Measurements from ENCODE around the gene CDC42SE2.

DNA sequence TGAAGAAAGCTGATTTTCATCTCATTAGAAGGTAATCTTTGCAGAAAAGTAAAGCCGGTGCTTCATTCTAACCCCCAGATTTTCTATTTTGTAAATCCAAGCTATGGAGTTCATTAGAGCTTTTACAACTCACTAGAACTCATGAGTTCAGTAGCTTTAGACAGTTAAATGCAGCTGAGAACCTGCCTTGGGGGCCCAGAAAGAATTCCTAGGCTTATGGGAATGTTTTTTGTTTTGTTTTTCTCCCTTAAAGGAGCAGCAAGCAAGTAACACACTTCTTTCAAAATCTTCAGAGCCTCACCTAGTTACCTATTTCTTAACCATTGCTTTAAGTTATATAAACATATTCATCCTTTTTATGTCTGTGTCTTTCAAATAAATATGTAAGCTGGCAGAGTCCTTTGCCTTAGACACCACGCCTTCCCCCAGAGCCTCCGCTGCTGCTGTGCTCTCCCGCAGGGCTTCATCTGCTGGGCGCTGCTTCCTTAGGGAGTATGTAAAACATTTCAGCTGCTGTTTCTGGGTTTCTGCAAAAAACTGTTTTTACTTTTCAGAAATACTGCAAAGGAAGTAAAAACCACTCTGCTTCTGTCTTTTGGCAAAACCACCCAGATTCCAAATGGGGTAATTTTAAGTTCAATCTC, 132.9 kb downstream of the CDC42SE2 start:
- TF ChIP-seq, protein P1, sequence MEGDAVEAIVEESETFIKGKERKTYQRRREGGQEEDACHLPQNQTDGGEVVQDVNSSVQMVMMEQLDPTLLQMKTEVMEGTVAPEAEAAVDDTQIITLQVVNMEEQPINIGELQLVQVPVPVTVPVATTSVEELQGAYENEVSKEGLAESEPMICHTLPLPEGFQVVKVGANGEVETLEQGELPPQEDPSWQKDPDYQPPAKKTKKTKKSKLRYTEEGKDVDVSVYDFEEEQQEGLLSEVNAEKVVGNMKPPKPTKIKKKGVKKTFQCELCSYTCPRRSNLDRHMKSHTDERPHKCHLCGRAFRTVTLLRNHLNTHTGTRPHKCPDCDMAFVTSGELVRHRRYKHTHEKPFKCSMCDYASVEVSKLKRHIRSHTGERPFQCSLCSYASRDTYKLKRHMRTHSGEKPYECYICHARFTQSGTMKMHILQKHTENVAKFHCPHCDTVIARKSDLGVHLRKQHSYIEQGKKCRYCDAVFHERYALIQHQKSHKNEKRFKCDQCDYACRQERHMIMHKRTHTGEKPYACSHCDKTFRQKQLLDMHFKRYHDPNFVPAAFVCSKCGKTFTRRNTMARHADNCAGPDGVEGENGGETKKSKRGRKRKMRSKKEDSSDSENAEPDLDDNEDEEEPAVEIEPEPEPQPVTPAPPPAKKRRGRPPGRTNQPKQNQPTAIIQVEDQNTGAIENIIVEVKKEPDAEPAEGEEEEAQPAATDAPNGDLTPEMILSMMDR (IDR thresholded peaks at IDR 0.05): no peak
- TF ChIP-seq CREB1 (CRISPR knock-in tag; IDR thresholded peaks at IDR 0.05): no peak
- TF ChIP-seq, protein P2, sequence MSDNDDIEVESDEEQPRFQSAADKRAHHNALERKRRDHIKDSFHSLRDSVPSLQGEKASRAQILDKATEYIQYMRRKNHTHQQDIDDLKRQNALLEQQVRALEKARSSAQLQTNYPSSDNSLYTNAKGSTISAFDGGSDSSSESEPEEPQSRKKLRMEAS (CRISPR knock-in tag; IDR thresholded peaks at IDR 0.05): no peak
- no peak for TF ChIP-seq GABPB1 (CRISPR knock-in tag; IDR thresholded peaks at IDR 0.05)
- TF ChIP-seq, protein P3, sequence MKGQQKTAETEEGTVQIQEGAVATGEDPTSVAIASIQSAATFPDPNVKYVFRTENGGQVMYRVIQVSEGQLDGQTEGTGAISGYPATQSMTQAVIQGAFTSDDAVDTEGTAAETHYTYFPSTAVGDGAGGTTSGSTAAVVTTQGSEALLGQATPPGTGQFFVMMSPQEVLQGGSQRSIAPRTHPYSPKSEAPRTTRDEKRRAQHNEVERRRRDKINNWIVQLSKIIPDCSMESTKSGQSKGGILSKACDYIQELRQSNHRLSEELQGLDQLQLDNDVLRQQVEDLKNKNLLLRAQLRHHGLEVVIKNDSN (CRISPR knock-in tag; IDR thresholded peaks at IDR 0.05): no peak
- TF ChIP-seq, protein P4, sequence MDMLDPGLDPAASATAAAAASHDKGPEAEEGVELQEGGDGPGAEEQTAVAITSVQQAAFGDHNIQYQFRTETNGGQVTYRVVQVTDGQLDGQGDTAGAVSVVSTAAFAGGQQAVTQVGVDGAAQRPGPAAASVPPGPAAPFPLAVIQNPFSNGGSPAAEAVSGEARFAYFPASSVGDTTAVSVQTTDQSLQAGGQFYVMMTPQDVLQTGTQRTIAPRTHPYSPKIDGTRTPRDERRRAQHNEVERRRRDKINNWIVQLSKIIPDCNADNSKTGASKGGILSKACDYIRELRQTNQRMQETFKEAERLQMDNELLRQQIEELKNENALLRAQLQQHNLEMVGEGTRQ (CRISPR knock-in tag; IDR thresholded peaks at IDR 0.05): no peak
- TF ChIP-seq, protein P5, sequence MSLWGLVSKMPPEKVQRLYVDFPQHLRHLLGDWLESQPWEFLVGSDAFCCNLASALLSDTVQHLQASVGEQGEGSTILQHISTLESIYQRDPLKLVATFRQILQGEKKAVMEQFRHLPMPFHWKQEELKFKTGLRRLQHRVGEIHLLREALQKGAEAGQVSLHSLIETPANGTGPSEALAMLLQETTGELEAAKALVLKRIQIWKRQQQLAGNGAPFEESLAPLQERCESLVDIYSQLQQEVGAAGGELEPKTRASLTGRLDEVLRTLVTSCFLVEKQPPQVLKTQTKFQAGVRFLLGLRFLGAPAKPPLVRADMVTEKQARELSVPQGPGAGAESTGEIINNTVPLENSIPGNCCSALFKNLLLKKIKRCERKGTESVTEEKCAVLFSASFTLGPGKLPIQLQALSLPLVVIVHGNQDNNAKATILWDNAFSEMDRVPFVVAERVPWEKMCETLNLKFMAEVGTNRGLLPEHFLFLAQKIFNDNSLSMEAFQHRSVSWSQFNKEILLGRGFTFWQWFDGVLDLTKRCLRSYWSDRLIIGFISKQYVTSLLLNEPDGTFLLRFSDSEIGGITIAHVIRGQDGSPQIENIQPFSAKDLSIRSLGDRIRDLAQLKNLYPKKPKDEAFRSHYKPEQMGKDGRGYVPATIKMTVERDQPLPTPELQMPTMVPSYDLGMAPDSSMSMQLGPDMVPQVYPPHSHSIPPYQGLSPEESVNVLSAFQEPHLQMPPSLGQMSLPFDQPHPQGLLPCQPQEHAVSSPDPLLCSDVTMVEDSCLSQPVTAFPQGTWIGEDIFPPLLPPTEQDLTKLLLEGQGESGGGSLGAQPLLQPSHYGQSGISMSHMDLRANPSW (CRISPR knock-in tag; conservative IDR thresholded peaks at IDR 0.05; ENCODE audit: low read depth): no peak
- no peak for TF ChIP-seq ZNF121 (CRISPR knock-in tag; IDR thresholded peaks at IDR 0.05)
- no peak for TF ChIP-seq ELF4 (CRISPR knock-in tag; IDR thresholded peaks at IDR 0.05; ENCODE audit: low read depth)
- TF ChIP-seq, protein P6, sequence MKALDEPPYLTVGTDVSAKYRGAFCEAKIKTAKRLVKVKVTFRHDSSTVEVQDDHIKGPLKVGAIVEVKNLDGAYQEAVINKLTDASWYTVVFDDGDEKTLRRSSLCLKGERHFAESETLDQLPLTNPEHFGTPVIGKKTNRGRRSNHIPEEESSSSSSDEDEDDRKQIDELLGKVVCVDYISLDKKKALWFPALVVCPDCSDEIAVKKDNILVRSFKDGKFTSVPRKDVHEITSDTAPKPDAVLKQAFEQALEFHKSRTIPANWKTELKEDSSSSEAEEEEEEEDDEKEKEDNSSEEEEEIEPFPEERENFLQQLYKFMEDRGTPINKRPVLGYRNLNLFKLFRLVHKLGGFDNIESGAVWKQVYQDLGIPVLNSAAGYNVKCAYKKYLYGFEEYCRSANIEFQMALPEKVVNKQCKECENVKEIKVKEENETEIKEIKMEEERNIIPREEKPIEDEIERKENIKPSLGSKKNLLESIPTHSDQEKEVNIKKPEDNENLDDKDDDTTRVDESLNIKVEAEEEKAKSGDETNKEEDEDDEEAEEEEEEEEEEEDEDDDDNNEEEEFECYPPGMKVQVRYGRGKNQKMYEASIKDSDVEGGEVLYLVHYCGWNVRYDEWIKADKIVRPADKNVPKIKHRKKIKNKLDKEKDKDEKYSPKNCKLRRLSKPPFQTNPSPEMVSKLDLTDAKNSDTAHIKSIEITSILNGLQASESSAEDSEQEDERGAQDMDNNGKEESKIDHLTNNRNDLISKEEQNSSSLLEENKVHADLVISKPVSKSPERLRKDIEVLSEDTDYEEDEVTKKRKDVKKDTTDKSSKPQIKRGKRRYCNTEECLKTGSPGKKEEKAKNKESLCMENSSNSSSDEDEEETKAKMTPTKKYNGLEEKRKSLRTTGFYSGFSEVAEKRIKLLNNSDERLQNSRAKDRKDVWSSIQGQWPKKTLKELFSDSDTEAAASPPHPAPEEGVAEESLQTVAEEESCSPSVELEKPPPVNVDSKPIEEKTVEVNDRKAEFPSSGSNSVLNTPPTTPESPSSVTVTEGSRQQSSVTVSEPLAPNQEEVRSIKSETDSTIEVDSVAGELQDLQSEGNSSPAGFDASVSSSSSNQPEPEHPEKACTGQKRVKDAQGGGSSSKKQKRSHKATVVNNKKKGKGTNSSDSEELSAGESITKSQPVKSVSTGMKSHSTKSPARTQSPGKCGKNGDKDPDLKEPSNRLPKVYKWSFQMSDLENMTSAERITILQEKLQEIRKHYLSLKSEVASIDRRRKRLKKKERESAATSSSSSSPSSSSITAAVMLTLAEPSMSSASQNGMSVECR (CRISPR knock-in tag; IDR thresholded peaks at IDR 0.05; ENCODE audit: borderline replicate concordance): no peak
- TF ChIP-seq, protein P7, sequence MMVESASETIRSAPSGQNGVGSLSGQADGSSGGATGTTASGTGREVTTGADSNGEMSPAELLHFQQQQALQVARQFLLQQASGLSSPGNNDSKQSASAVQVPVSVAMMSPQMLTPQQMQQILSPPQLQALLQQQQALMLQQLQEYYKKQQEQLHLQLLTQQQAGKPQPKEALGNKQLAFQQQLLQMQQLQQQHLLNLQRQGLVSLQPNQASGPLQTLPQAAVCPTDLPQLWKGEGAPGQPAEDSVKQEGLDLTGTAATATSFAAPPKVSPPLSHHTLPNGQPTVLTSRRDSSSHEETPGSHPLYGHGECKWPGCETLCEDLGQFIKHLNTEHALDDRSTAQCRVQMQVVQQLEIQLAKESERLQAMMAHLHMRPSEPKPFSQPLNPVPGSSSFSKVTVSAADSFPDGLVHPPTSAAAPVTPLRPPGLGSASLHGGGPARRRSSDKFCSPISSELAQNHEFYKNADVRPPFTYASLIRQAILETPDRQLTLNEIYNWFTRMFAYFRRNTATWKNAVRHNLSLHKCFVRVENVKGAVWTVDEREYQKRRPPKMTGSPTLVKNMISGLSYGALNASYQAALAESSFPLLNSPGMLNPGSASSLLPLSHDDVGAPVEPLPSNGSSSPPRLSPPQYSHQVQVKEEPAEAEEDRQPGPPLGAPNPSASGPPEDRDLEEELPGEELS (CRISPR knock-in tag; IDR thresholded peaks at IDR 0.05): no peak
- no peak for TF ChIP-seq MYBL2 (CRISPR knock-in tag; IDR thresholded peaks at IDR 0.05)
- TF ChIP-seq ZNF232 (CRISPR knock-in tag; IDR thresholded peaks at IDR 0.05): no peak
- TF ChIP-seq RELA (CRISPR knock-in tag; IDR thresholded peaks at IDR 0.05; ENCODE audit: borderline replicate concordance): no peak
